ENCODE data around the gene THAP9.
"Not testable (repeated sequence)": the region's sequence is repeated elsewhere in the genome, so short reads cannot be mapped to it uniquely, and the experiment has no call there.

The THAP9 gene

DNA sequence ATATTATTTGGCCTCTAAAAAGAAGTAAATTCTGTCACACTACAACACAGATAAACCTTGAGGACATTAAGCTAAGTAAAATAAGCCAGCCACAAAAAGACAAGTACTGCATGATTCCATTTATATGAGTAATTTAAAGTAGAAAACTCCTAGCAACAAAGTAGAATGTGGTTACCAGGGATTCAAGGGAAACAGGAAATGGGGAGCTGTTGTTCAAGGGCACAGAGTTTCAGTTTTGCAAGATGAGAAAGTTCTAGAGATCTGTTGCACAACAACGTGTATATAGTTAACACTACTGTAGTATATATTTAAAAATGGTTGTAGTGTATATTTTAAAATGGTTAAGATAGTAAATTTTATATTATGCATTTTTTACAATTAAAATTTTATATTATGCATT is 34.9 kb upstream of the THAP9 start:
- TF ChIP-seq, protein P1, sequence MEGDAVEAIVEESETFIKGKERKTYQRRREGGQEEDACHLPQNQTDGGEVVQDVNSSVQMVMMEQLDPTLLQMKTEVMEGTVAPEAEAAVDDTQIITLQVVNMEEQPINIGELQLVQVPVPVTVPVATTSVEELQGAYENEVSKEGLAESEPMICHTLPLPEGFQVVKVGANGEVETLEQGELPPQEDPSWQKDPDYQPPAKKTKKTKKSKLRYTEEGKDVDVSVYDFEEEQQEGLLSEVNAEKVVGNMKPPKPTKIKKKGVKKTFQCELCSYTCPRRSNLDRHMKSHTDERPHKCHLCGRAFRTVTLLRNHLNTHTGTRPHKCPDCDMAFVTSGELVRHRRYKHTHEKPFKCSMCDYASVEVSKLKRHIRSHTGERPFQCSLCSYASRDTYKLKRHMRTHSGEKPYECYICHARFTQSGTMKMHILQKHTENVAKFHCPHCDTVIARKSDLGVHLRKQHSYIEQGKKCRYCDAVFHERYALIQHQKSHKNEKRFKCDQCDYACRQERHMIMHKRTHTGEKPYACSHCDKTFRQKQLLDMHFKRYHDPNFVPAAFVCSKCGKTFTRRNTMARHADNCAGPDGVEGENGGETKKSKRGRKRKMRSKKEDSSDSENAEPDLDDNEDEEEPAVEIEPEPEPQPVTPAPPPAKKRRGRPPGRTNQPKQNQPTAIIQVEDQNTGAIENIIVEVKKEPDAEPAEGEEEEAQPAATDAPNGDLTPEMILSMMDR (IDR thresholded peaks at IDR 0.05; ENCODE audit: borderline replicate concordance, extremely low read depth, low read length, poor library complexity, severe bottlenecking), result no peak
- TF ChIP-seq EZH2 (IDR thresholded peaks at IDR 0.05; ENCODE audit: borderline replicate concordance, low read depth, low read length, severe bottlenecking), result no peak
- H3K4me3 ChIP-seq (ENCODE audit: low read depth in 1 of 2, low read length in 2 of 2), result no peak overlapping the region
- peaks cover 75% of the 10 kb centered on the region for H3K36me3 ChIP-seq (ENCODE audit: insufficient read depth, low read length)
- H3K27ac ChIP-seq (ENCODE audit: low read length), result peak overlapping the region; percentile 77
- no peaks in the 10 kb centered on the region for H4K20me1 ChIP-seq (ENCODE audit: insufficient read depth, low read length)
- H3K9me3 ChIP-seq (ENCODE audit: insufficient read depth, low read length, severe bottlenecking), result no peaks in the 10 kb centered on the region
- ATAC-seq (ENCODE audit: insufficient read depth, low read depth) (peak; percentile 93), DNase-seq (peak; percentile 34)
- H3K27me3 ChIP-seq (ENCODE audit: insufficient read depth, low read length, poor library complexity), result no peaks in the 10 kb centered on the region
- no peak overlapping the region for H2AFZ ChIP-seq (ENCODE audit: low read depth, low read length)
- H3K79me2 ChIP-seq (ENCODE audit: insufficient read depth, low read length), result no peaks in the 10 kb centered on the region
- 0 out of 2 replicates have a peak overlapping the region, but pooled peaks have one; percentile 31 for H3K9ac ChIP-seq (ENCODE audit: low read depth, low read length)
- peak overlapping the region; percentile 2; the same call in 1 of the 2 replicates for H3K4me2 ChIP-seq (ENCODE audit: insufficient read depth, low read length)
- peaks cover 28% of the 10 kb centered on the region for H3K4me1 ChIP-seq (ENCODE audit: insufficient read depth, low read length)

DNA sequence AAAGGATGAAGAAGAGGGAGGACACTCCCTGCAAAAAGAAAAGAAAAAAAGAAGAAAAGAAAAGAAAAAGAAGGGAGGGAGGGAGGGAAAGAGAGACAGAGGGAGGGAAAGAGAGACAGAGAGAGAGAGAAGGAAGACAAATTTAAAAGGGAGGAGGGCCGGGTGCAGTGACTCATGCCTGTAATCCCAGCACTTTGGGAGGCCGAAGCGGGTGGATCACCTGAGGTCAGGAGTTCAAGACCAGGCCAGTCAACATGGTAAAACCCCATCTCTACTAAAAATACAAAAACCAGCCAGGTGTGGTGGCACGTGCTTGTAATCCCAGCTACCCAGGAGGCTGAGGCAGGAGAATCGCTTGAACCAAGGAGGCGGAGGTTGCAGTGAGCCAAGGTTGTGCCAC is 34.5 kb upstream of the THAP9 start:
- DNase-seq; H3K9me3 ChIP-seq (ENCODE audit: insufficient read depth, low read length, severe bottlenecking); H2AFZ ChIP-seq (ENCODE audit: low read depth, low read length); H4K20me1 ChIP-seq (ENCODE audit: insufficient read depth, low read length); H3K4me3 ChIP-seq (ENCODE audit: low read depth in 1 of 2, low read length in 2 of 2); H3K27me3 ChIP-seq (ENCODE audit: insufficient read depth, low read length, poor library complexity); H3K79me2 ChIP-seq (ENCODE audit: insufficient read depth, low read length): not testable (repeated sequence)
- peaks cover 28% of the 10 kb centered on the region for H3K4me1 ChIP-seq (ENCODE audit: insufficient read depth, low read length)
- peaks cover 79% of the 10 kb centered on the region for H3K36me3 ChIP-seq (ENCODE audit: insufficient read depth, low read length)
- H3K9ac ChIP-seq (ENCODE audit: low read depth, low read length), result peak overlapping the region; percentile 31; the same call in 1 of the 2 replicates
- peak overlapping the region; percentile 77 for H3K27ac ChIP-seq (ENCODE audit: low read length)
- peak; percentile 47 for ATAC-seq (ENCODE audit: insufficient read depth, low read depth)
- H3K4me2 ChIP-seq (ENCODE audit: insufficient read depth, low read length), result peak overlapping the region; percentile 2

DNA sequence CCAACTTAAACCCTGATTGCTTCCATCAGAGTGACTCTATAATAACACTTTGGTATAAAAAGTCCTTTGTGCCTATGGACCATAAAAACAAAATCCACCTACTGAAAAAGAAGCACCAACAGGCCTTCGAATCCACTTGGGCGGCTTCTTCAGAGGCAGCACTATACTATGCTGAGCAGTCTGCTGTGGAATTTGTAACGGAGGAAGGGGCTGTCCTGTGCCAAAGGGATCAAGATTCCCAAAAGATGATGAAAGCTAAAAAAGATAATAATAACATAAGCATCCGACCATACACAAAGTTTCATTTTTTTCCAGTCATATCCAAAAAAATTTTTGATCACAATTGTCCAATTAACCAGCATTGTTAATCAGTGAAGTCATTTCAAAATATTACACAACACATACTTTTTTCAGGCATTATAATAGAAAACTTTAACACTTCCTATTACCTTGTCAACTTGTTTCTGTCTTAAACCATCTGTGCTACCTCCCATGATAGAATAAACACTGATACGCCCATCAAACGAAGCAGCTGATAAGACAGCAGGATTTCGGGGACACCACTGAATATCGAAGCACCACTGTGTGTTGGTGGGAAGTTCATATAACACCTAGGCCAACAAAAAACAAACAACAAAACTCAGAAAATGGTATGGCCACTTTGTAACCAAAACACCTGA is 33.7 kb upstream of the THAP9 start:
- Histone ChIP-seq H3K4me1 (ENCODE audit: insufficient read depth, low read length) (peaks cover 28% of the 10 kb centered on the region), H3K79me2 (ENCODE audit: insufficient read depth, low read length) (no peaks in the 10 kb centered on the region), H3K4me2 (ENCODE audit: insufficient read depth, low read length) (no peak overlapping the region), H3K4me3 (ENCODE audit: low read depth in 1 of 2, low read length in 2 of 2) (no peak overlapping the region), H3K27me3 (ENCODE audit: insufficient read depth, low read length, poor library complexity) (no peaks in the 10 kb centered on the region), H3K9me3 (ENCODE audit: insufficient read depth, low read length, severe bottlenecking) (no peaks in the 10 kb centered on the region), H2AFZ (ENCODE audit: low read depth, low read length) (no peak overlapping the region), H4K20me1 (ENCODE audit: insufficient read depth, low read length) (no peaks in the 10 kb centered on the region), H3K36me3 (ENCODE audit: insufficient read depth, low read length) (peaks cover 82% of the 10 kb centered on the region), H3K9ac (ENCODE audit: low read depth, low read length) (no peak overlapping the region), H3K27ac (ENCODE audit: low read length) (peak overlapping the region; percentile 77)
- no peak for ATAC-seq (ENCODE audit: insufficient read depth, low read depth)
- no peak for DNase-seq
- no peak for TF ChIP-seq EZH2 (IDR thresholded peaks at IDR 0.05; ENCODE audit: borderline replicate concordance, low read depth, low read length, severe bottlenecking)
- TF ChIP-seq, protein P1 (IDR thresholded peaks at IDR 0.05; ENCODE audit: borderline replicate concordance, extremely low read depth, low read length, poor library complexity, severe bottlenecking), result no peak

DNA sequence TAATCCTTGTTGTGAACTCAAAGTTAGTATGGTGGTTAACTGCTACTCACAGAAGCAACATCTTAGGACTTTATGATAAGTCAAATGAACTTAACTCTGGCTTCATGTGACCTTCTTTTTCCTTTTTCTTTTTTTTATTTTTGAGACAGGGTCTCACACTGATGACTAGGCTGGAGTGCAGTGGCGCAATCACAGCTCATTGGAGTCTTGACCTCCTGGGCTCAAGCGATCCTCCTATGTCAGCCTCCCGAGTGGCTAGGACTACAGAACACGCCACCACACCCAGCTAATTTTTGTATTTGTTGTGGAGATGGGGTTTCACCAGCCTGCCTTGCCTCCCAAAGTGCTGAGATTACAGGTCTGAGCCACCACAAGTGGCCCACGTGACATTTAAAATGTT is 32.0 kb upstream of the THAP9 start:
- no peak overlapping the region for H2AFZ ChIP-seq (ENCODE audit: low read depth, low read length)
- ATAC-seq (ENCODE audit: insufficient read depth, low read depth), result no peak
- no peak for DNase-seq
- H3K4me1 ChIP-seq (ENCODE audit: insufficient read depth, low read length), result peaks cover 28% of the 10 kb centered on the region
- no peak overlapping the region for H3K4me2 ChIP-seq (ENCODE audit: insufficient read depth, low read length)
- H3K79me2 ChIP-seq (ENCODE audit: insufficient read depth, low read length), result no peaks in the 10 kb centered on the region
- no peak overlapping the region for H3K9ac ChIP-seq (ENCODE audit: low read depth, low read length)
- H3K27me3 ChIP-seq (ENCODE audit: insufficient read depth, low read length, poor library complexity), result no peaks in the 10 kb centered on the region
- no peaks in the 10 kb centered on the region for H3K9me3 ChIP-seq (ENCODE audit: insufficient read depth, low read length, severe bottlenecking)
- TF ChIP-seq, protein P1 (IDR thresholded peaks at IDR 0.05; ENCODE audit: borderline replicate concordance, extremely low read depth, low read length, poor library complexity, severe bottlenecking), result no peak
- TF ChIP-seq EZH2 (IDR thresholded peaks at IDR 0.05; ENCODE audit: borderline replicate concordance, low read depth, low read length, severe bottlenecking), result no peak
- H4K20me1 ChIP-seq (ENCODE audit: insufficient read depth, low read length), result no peaks in the 10 kb centered on the region
- peaks cover 84% of the 10 kb centered on the region for H3K36me3 ChIP-seq (ENCODE audit: insufficient read depth, low read length)
- H3K4me3 ChIP-seq (ENCODE audit: low read depth in 1 of 2, low read length in 2 of 2), result no peak overlapping the region
- H3K27ac ChIP-seq (ENCODE audit: low read length), result no peak overlapping the region

Measured in DND-41 (cell line).